ENCODE data around the gene ZBP1.
A peak's percentile ranks its signal among the peaks of the same experiment; 100 is the strongest.

The ZBP1 gene

GRCh38 chr20:57590485-57591288 lies 29.5 kb downstream of the ZBP1 start:
- peak overlapping the region; percentile 38 to 71 for H3K9ac ChIP-seq (ENCODE audit: low read depth in 1 of 2, low read length in 2 of 2)
- H3K4me3 ChIP-seq (ENCODE audit: low read length in 2 of 2): no peak overlapping the region
- H3K27ac ChIP-seq (ENCODE audit: low read depth in 2 of 2, low read length in 2 of 2): peak overlapping the region; percentile 90 to 94
- H3K9me3 ChIP-seq (ENCODE audit: control insufficient read depth in 2 of 2, low read length in 2 of 2): no peaks in the 10 kb centered on the region
- peaks cover 41 to 44% of the 10 kb centered on the region in 2 donors for H3K4me1 ChIP-seq (ENCODE audit: control insufficient read depth in 2 of 2, insufficient read depth in 2 of 2, low read length in 2 of 2)
- H3K27me3 ChIP-seq (ENCODE audit: control insufficient read depth in 2 of 2, insufficient read depth in 2 of 2, low read length in 2 of 2): no peaks in the 10 kb centered on the region
- no peaks in the 10 kb centered on the region for H3K36me3 ChIP-seq (ENCODE audit: control insufficient read depth in 2 of 2, insufficient read depth in 2 of 2, low read length in 2 of 2)

- no peaks in the 10 kb centered on the region for H3K9me3 ChIP-seq (ENCODE audit: control insufficient read depth in 2 of 2, low read length in 2 of 2)
- H3K36me3 ChIP-seq (ENCODE audit: control insufficient read depth in 2 of 2, insufficient read depth in 2 of 2, low read length in 2 of 2): no peaks in the 10 kb centered on the region
- H3K27me3 ChIP-seq (ENCODE audit: control insufficient read depth in 2 of 2, insufficient read depth in 2 of 2, low read length in 2 of 2): no peaks in the 10 kb centered on the region
- H3K27ac ChIP-seq (ENCODE audit: low read depth in 2 of 2, low read length in 2 of 2): peak overlapping the region; percentile 90 to 94
- no peak overlapping the region for H3K4me3 ChIP-seq (ENCODE audit: low read length in 2 of 2)
- H3K4me1 ChIP-seq (ENCODE audit: control insufficient read depth in 2 of 2, insufficient read depth in 2 of 2, low read length in 2 of 2): peaks cover 41 to 44% of the 10 kb centered on the region in 2 donors
- H3K9ac ChIP-seq (ENCODE audit: low read depth in 1 of 2, low read length in 2 of 2): peak overlapping the region; percentile 38 to 72
These were observed 30.3 kb downstream of the ZBP1 start for GRCh38 chr20:57589728-57590484.

- Histone ChIP-seq H3K4me3 (ENCODE audit: low read length in 2 of 2) (no peak overlapping the region), H3K27me3 (ENCODE audit: control insufficient read depth in 2 of 2, insufficient read depth in 2 of 2, low read length in 2 of 2) (no peaks in the 10 kb centered on the region), H3K36me3 (ENCODE audit: control insufficient read depth in 2 of 2, insufficient read depth in 2 of 2, low read length in 2 of 2) (no peaks in the 10 kb centered on the region), H3K9ac (ENCODE audit: low read depth in 1 of 2, low read length in 2 of 2) (peak overlapping the region; percentile 32 to 72), H3K9me3 (ENCODE audit: control insufficient read depth in 2 of 2, low read length in 2 of 2) (no peaks in the 10 kb centered on the region), H3K4me1 (ENCODE audit: control insufficient read depth in 2 of 2, insufficient read depth in 2 of 2, low read length in 2 of 2) (peaks cover 39 to 41% of the 10 kb centered on the region in 2 donors), H3K27ac (ENCODE audit: low read depth in 2 of 2, low read length in 2 of 2) (peak overlapping the region; percentile 90 to 94)
These were observed 31.0 kb downstream of the ZBP1 start for GRCh38 chr20:57589123-57589727.

- H3K9me3 ChIP-seq (ENCODE audit: control insufficient read depth in 2 of 2, low read length in 2 of 2): no peaks in the 10 kb centered on the region
- H3K9ac ChIP-seq (ENCODE audit: low read depth in 1 of 2, low read length in 2 of 2): no peak overlapping the region
- peaks cover 32 to 35% of the 10 kb centered on the region in 2 donors for H3K4me1 ChIP-seq (ENCODE audit: control insufficient read depth in 2 of 2, insufficient read depth in 2 of 2, low read length in 2 of 2)
- H3K27ac ChIP-seq (ENCODE audit: low read depth in 2 of 2, low read length in 2 of 2): no peak overlapping the region
- no peaks in the 10 kb centered on the region for H3K27me3 ChIP-seq (ENCODE audit: control insufficient read depth in 2 of 2, insufficient read depth in 2 of 2, low read length in 2 of 2)
- H3K4me3 ChIP-seq (ENCODE audit: low read length in 2 of 2): no peak overlapping the region
- H3K36me3 ChIP-seq (ENCODE audit: control insufficient read depth in 2 of 2, insufficient read depth in 2 of 2, low read length in 2 of 2): no peaks in the 10 kb centered on the region
These were observed 31.6 kb downstream of the ZBP1 start for GRCh38 chr20:57588596-57588995.

- peaks cover 27 to 29% of the 10 kb centered on the region in 2 donors for H3K4me1 ChIP-seq (ENCODE audit: control insufficient read depth in 2 of 2, insufficient read depth in 2 of 2, low read length in 2 of 2)
- H3K9me3 ChIP-seq (ENCODE audit: control insufficient read depth in 2 of 2, low read length in 2 of 2): no peaks in the 10 kb centered on the region
- no peaks in the 10 kb centered on the region for H3K27me3 ChIP-seq (ENCODE audit: control insufficient read depth in 2 of 2, insufficient read depth in 2 of 2, low read length in 2 of 2)
- no peak overlapping the region for H3K27ac ChIP-seq (ENCODE audit: low read depth in 2 of 2, low read length in 2 of 2)
- H3K36me3 ChIP-seq (ENCODE audit: control insufficient read depth in 2 of 2, insufficient read depth in 2 of 2, low read length in 2 of 2): no peaks in the 10 kb centered on the region
- H3K9ac ChIP-seq (ENCODE audit: low read depth in 1 of 2, low read length in 2 of 2): no peak overlapping the region
- no peak overlapping the region for H3K4me3 ChIP-seq (ENCODE audit: low read length in 2 of 2)
These were observed 32.2 kb downstream of the ZBP1 start for GRCh38 chr20:57587989-57588377.

- Histone ChIP-seq H3K27ac (ENCODE audit: low read depth in 2 of 2, low read length in 2 of 2) (no peak overlapping the region), H3K9ac (ENCODE audit: low read depth in 1 of 2, low read length in 2 of 2) (no peak overlapping the region), H3K4me1 (ENCODE audit: control insufficient read depth in 2 of 2, insufficient read depth in 2 of 2, low read length in 2 of 2) (peaks cover 24 to 29% of the 10 kb centered on the region in 2 donors)
These were observed 32.8 kb downstream of the ZBP1 start for GRCh38 chr20:57587278-57587988.

GRCh38 chr20:57586943-57587277 lies 33.3 kb downstream of the ZBP1 start:
- H3K4me3 ChIP-seq (ENCODE audit: low read length in 2 of 2): no peak overlapping the region
- H3K4me1 ChIP-seq (ENCODE audit: control insufficient read depth in 2 of 2, insufficient read depth in 2 of 2, low read length in 2 of 2): peaks cover 23 to 29% of the 10 kb centered on the region in 2 donors
- H3K9ac ChIP-seq (ENCODE audit: low read depth in 1 of 2, low read length in 2 of 2): no peak overlapping the region
- H3K27ac ChIP-seq (ENCODE audit: low read depth in 2 of 2, low read length in 2 of 2): no peak overlapping the region
- H3K27me3 ChIP-seq (ENCODE audit: control insufficient read depth in 2 of 2, insufficient read depth in 2 of 2, low read length in 2 of 2): no peaks in the 10 kb centered on the region
- H3K36me3 ChIP-seq (ENCODE audit: control insufficient read depth in 2 of 2, insufficient read depth in 2 of 2, low read length in 2 of 2): no peaks in the 10 kb centered on the region
- no peaks in the 10 kb centered on the region for H3K9me3 ChIP-seq (ENCODE audit: control insufficient read depth in 2 of 2, low read length in 2 of 2)

More at GRCh38 chr20:57587278-57587988, 32.8 kb downstream of the ZBP1 start:
- no peaks in the 10 kb centered on the region for H3K9me3 ChIP-seq (ENCODE audit: control insufficient read depth in 2 of 2, low read length in 2 of 2)
- no peaks in the 10 kb centered on the region for H3K36me3 ChIP-seq (ENCODE audit: control insufficient read depth in 2 of 2, insufficient read depth in 2 of 2, low read length in 2 of 2)
- no peaks in the 10 kb centered on the region for H3K27me3 ChIP-seq (ENCODE audit: control insufficient read depth in 2 of 2, insufficient read depth in 2 of 2, low read length in 2 of 2)
- no peak overlapping the region for H3K4me3 ChIP-seq (ENCODE audit: low read length in 2 of 2)

- H3K27ac ChIP-seq (ENCODE audit: low read depth in 2 of 2, low read length in 2 of 2): no peak overlapping the region
- peaks cover 26 to 32% of the 10 kb centered on the region in 2 donors for H3K4me1 ChIP-seq (ENCODE audit: control insufficient read depth in 2 of 2, insufficient read depth in 2 of 2, low read length in 2 of 2)
These were observed 33.8 kb downstream of the ZBP1 start for GRCh38 chr20:57586370-57586793.

GRCh38 chr20:57585466-57586213 lies 34.6 kb downstream of the ZBP1 start:
- H3K4me3 ChIP-seq (ENCODE audit: low read length in 2 of 2): no peak overlapping the region
- H3K9ac ChIP-seq (ENCODE audit: low read depth in 1 of 2, low read length in 2 of 2): no peak overlapping the region
- H3K4me1 ChIP-seq (ENCODE audit: control insufficient read depth in 2 of 2, insufficient read depth in 2 of 2, low read length in 2 of 2): peaks cover 28 to 34% of the 10 kb centered on the region in 2 donors
- H3K27me3 ChIP-seq (ENCODE audit: control insufficient read depth in 2 of 2, insufficient read depth in 2 of 2, low read length in 2 of 2): peaks cover 0 to 3% of the 10 kb centered on the region in 2 donors
- no peak overlapping the region for H3K27ac ChIP-seq (ENCODE audit: low read depth in 2 of 2, low read length in 2 of 2)
- no peaks in the 10 kb centered on the region for H3K36me3 ChIP-seq (ENCODE audit: control insufficient read depth in 2 of 2, insufficient read depth in 2 of 2, low read length in 2 of 2)
- no peaks in the 10 kb centered on the region for H3K9me3 ChIP-seq (ENCODE audit: control insufficient read depth in 2 of 2, low read length in 2 of 2)

More at GRCh38 chr20:57586370-57586793, 33.8 kb downstream of the ZBP1 start:
- Histone ChIP-seq H3K9me3 (ENCODE audit: control insufficient read depth in 2 of 2, low read length in 2 of 2) (no peaks in the 10 kb centered on the region), H3K9ac (ENCODE audit: low read depth in 1 of 2, low read length in 2 of 2) (no peak overlapping the region), H3K27me3 (ENCODE audit: control insufficient read depth in 2 of 2, insufficient read depth in 2 of 2, low read length in 2 of 2) (no peaks in the 10 kb centered on the region), H3K36me3 (ENCODE audit: control insufficient read depth in 2 of 2, insufficient read depth in 2 of 2, low read length in 2 of 2) (no peaks in the 10 kb centered on the region), H3K4me3 (ENCODE audit: low read length in 2 of 2) (no peak overlapping the region)
